ENCODE data around the gene CFAP157. TPM values are rescaled to one million over a fixed set of nuclear protein-coding genes. Genes with fewer than 3 reads are reported as not detected.

CFAP157 gene
- total RNA-seq, 1 experiment from 2014 or later, result 0.87 TPM

- no peak for TF ChIP-seq CTCF (IDR thresholded peaks at IDR 0.05; ENCODE audit: unreplicated experiment)
- intact Hi-C loops (cut with micrococcal nuclease; ENCODE audit: unreplicated experiment), result no loop called here
- Mint-ChIP-seq H3K27ac (ENCODE audit: unreplicated experiment) (no peak overlapping the region), H3K9me3 (ENCODE audit: low read depth, unreplicated experiment) (no peaks in the 10 kb centered on the region), H3K4me3 (ENCODE audit: low read depth, unreplicated experiment) (peak overlapping the region; percentile 86), H3K36me3 (ENCODE audit: insufficient read depth, unreplicated experiment) (peaks cover 45% of the 10 kb centered on the region), H3K27me3 (ENCODE audit: unreplicated experiment) (peaks cover 10% of the 10 kb centered on the region), H3K4me1 (ENCODE audit: low read depth, unreplicated experiment) (peaks cover 8% of the 10 kb centered on the region)
- BruUV-seq (replicated peaks), result no TSS peak
- DNase-seq, result no peak
- CTCF ChIA-PET, result interaction anchor here (0.9 to 1.4 kb wide), 3 partner anchors 10 to 130 kb away, joined by 3 to 8 read pairs (median 3); partner anchors contain the start of genes CFAP157 and TOR2A
Observed at GRCh38 chr9:127716412-127716811, 9.6 kb downstream of the CFAP157 start.

GRCh38 chr9:127717766-127718165, 11.0 kb downstream of the CFAP157 start:
- no TSS peak for BruUV-seq (replicated peaks)
- no peak for DNase-seq
- no peak overlapping the region for H3K27ac Mint-ChIP-seq (ENCODE audit: unreplicated experiment)
- H3K27me3 Mint-ChIP-seq (ENCODE audit: unreplicated experiment), result peaks cover 10% of the 10 kb centered on the region
- CTCF ChIA-PET, result no interaction called here
- H3K36me3 Mint-ChIP-seq (ENCODE audit: insufficient read depth, unreplicated experiment), result peaks cover 37% of the 10 kb centered on the region
- H3K9me3 Mint-ChIP-seq (ENCODE audit: low read depth, unreplicated experiment), result no peaks in the 10 kb centered on the region
- no peak for TF ChIP-seq CTCF (IDR thresholded peaks at IDR 0.05; ENCODE audit: unreplicated experiment)
- no peak overlapping the region for H3K4me3 Mint-ChIP-seq (ENCODE audit: low read depth, unreplicated experiment)
- peaks cover 10% of the 10 kb centered on the region for H3K4me1 Mint-ChIP-seq (ENCODE audit: low read depth, unreplicated experiment)
- intact Hi-C loops (cut with micrococcal nuclease; ENCODE audit: unreplicated experiment), result no loop called here

GRCh38 chr9:127720031-127720864, 13.5 kb downstream of the CFAP157 start:
- H3K27ac Mint-ChIP-seq (ENCODE audit: unreplicated experiment), result no peak overlapping the region
- H3K36me3 Mint-ChIP-seq (ENCODE audit: insufficient read depth, unreplicated experiment), result peaks cover 21% of the 10 kb centered on the region
- BruUV-seq (replicated peaks), result no TSS peak
- intact Hi-C loops (cut with micrococcal nuclease; ENCODE audit: unreplicated experiment), result no loop called here
- CTCF ChIA-PET, result no interaction called here
- DNase-seq, result no peak
- no peaks in the 10 kb centered on the region for H3K9me3 Mint-ChIP-seq (ENCODE audit: low read depth, unreplicated experiment)
- TF ChIP-seq CTCF (IDR thresholded peaks at IDR 0.05; ENCODE audit: unreplicated experiment), result no peak
- peaks cover 10% of the 10 kb centered on the region for H3K27me3 Mint-ChIP-seq (ENCODE audit: unreplicated experiment)
- H3K4me3 Mint-ChIP-seq (ENCODE audit: low read depth, unreplicated experiment), result no peak overlapping the region
- H3K4me1 Mint-ChIP-seq (ENCODE audit: low read depth, unreplicated experiment), result peaks cover 10% of the 10 kb centered on the region

GRCh38 chr9:127720865-127721227, 14.1 kb downstream of the CFAP157 start:
- TF ChIP-seq CTCF (IDR thresholded peaks at IDR 0.05; ENCODE audit: unreplicated experiment), result no peak
- no peak overlapping the region for H3K27ac Mint-ChIP-seq (ENCODE audit: unreplicated experiment)
- peaks cover 10% of the 10 kb centered on the region for H3K27me3 Mint-ChIP-seq (ENCODE audit: unreplicated experiment)
- intact Hi-C loops (cut with micrococcal nuclease; ENCODE audit: unreplicated experiment), result no loop called here
- H3K4me3 Mint-ChIP-seq (ENCODE audit: low read depth, unreplicated experiment), result no peak overlapping the region
- H3K4me1 Mint-ChIP-seq (ENCODE audit: low read depth, unreplicated experiment), result peaks cover 10% of the 10 kb centered on the region
- no peak for DNase-seq
- CTCF ChIA-PET, result interaction anchor here (0.7 kb wide), 1 partner anchor 139 kb away, joined by 3 read pairs; no protein-coding TSS in a partner anchor
- H3K36me3 Mint-ChIP-seq (ENCODE audit: insufficient read depth, unreplicated experiment), result peaks cover 15% of the 10 kb centered on the region
- BruUV-seq (replicated peaks), result no TSS peak
- no peaks in the 10 kb centered on the region for H3K9me3 Mint-ChIP-seq (ENCODE audit: low read depth, unreplicated experiment)
